Breast epithelium (tissue), 4 donors: ENCODE measurements around the gene PTPRN2. TPM values are rescaled to one million over a fixed set of nuclear protein-coding genes. Genes with fewer than 3 reads are reported as not detected.
"Not testable (repeated sequence)": the region's sequence is repeated elsewhere in the genome, so short reads cannot be mapped to it uniquely, and the experiment has no call there.

Experiments
- DNase-seq, 2 donors: peaks; one replicate each; pipeline ENCODE4 v3.0.0-alpha.2; 2019; ENCODE audit warnings: low spot score in 2 of 2
- H3K27ac ChIP-seq, 2 donors: fragments of 200-600 bp; sonication (generic) in 1 of 2; one replicate each; pipeline ENCODE4 v1.5.1; 2016 to 2019; ENCODE audit warnings: mild to moderate bottlenecking in 1 of 2
- H3K27me3 ChIP-seq, 2 donors: fragments of 200-600 bp; sonication (generic) in 1 of 2; one replicate each; pipeline versions ENCODE4 v1.5.1 to v1.6.0; 2017 to 2019; ENCODE audit warnings: control low read depth in 1 of 2, mild to moderate bottlenecking in 1 of 2
- H3K36me3 ChIP-seq: fragments of 200-600 bp; one replicate; pipeline ENCODE4 v1.5.1; 2019
- H3K4me1 ChIP-seq, 2 donors: fragments of 200-600 bp; sonication (generic); one replicate each; pipeline ENCODE4 v1.5.1; 2016 to 2019; ENCODE audit warnings: control low read depth in 1 of 2
- H3K4me3 ChIP-seq, 3 donors: fragments of 200-600 bp; sonication (generic); 1 replicate in 2 of 3; 2 replicates in 1 of 3; pipeline ENCODE4 v1.5.1; 2016 to 2019; ENCODE audit warnings: mild to moderate bottlenecking in 3 of 3, moderate library complexity in 2 of 3
- H3K9me3 ChIP-seq, 2 donors: fragments of 200-600 bp; sonication (generic) in 1 of 2; one replicate each; pipeline ENCODE4 v1.5.1; 2016 to 2019; ENCODE audit warnings: control low read depth in 1 of 2
- POLR2A ChIP-seq: fragments of 450-650 bp; IDR thresholded peaks from one replicate; pipeline ENCODE4 v1.6.1; 2016; ENCODE audit warnings: antibody characterized with exemption, mild to moderate bottlenecking, moderate library complexity
- POLR2AphosphoS5 ChIP-seq, 3 donors: sonication (generic); formaldehyde crosslinking; IDR thresholded peaks; one replicate each; pipeline ENCODE4 v1.6.1; 2017; ENCODE audit warnings: antibody characterized with exemption in 3 of 3
- intact Hi-C: fragments of 100-400 bp; cut with DNase I; formaldehyde crosslinking; loops from one replicate; pipeline ENCODE4 v1.15.1; 2023; ENCODE audit warnings: low total_unique reads
- total RNA-seq, 3 donors: library from RNA; depleted of rRNA; stranded (reverse); fragments of >200 nt; gene quantifications; one replicate each; pipeline ENCODE4 v1.1.0, GENCODE V29; 2016
- TF ChIP-seq, protein P1 (sequence below), 3 donors: fragments of 450-650 bp; IDR thresholded peaks; one replicate each; pipeline ENCODE4 v1.5.1; 2016 to 2017; ENCODE audit warnings: antibody characterized with exemption in 3 of 3, mild to moderate bottlenecking in 3 of 3, moderate library complexity in 3 of 3

PTPRN2 gene
- total RNA-seq, 3 donors from 2014 or later, result 1.6 to 2.2 (median 2.2) TPM

DNA sequence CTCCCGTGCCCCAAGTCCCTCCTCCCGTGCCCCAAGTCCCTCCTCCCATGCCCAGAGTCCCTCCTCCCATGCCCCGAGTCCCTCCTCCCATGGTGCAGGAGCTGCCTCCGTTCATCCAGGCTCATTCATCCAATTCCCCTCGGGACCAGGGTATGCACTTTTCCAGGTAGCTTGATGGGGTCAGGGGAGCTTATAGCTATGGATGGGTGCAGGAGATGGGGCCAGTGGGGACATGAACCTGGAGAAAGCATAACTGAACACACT lies 201.3 kb downstream of the PTPRN2 start:
- no peaks in the 10 kb centered on the region for H3K4me1 ChIP-seq
- intact Hi-C loops, result no loop called here
- H3K27me3 ChIP-seq, result peaks cover 0 to 16% of the 10 kb centered on the region in 2 donors
- H3K9me3 ChIP-seq, result no peaks in the 10 kb centered on the region
- no peaks in the 10 kb centered on the region for H3K36me3 ChIP-seq
- no peak for DNase-seq
- H3K4me3 ChIP-seq, result no peak overlapping the region
- no peak overlapping the region for H3K27ac ChIP-seq
- TF ChIP-seq POLR2AphosphoS5 (IDR thresholded peaks at IDR 0.05), result no peak
- no peak for TF ChIP-seq POLR2A
- TF ChIP-seq, protein P1, sequence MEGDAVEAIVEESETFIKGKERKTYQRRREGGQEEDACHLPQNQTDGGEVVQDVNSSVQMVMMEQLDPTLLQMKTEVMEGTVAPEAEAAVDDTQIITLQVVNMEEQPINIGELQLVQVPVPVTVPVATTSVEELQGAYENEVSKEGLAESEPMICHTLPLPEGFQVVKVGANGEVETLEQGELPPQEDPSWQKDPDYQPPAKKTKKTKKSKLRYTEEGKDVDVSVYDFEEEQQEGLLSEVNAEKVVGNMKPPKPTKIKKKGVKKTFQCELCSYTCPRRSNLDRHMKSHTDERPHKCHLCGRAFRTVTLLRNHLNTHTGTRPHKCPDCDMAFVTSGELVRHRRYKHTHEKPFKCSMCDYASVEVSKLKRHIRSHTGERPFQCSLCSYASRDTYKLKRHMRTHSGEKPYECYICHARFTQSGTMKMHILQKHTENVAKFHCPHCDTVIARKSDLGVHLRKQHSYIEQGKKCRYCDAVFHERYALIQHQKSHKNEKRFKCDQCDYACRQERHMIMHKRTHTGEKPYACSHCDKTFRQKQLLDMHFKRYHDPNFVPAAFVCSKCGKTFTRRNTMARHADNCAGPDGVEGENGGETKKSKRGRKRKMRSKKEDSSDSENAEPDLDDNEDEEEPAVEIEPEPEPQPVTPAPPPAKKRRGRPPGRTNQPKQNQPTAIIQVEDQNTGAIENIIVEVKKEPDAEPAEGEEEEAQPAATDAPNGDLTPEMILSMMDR (IDR thresholded peaks at IDR 0.05), result no peak

DNA sequence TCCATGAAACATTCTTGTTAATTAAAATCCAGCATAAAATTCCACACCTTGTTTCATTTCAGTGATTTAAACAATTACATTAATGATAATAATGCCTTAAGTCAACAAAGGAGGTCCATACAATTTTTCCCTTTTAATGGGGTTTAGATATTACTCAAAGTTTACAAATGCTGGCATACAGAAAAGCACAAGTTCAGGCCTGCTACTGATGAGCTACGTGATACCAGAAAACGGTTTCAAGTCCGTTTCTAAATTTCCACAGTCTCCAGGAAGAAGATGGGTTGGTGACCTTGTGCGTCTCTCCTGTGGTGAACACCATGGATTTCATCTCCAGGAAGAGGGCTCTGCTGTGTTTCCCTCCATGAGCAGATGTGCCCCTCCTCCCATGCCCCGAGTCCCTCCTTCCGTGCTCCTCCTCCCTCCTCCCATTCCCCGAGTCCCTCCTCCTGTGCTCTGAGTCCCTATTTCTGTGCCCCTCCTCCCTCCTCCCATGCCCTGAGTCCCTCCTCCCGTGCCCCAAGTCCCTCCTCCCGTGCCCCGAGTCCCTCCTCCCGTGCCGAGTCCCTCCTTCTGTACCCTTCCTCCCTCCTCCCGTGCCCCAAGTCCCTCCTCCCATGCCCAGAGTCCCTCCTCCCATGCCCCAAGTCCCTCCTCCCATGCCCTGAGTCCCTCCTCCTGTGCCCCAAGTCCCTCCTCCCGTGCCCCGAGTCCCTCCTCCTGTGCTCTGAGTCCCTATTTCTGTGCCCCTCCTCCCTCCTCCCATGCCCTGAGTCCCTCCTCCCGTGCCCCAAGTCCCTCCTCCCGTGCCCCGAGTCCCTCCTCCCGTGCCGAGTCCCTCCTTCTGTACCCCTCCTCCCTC lies 201.9 kb downstream of the PTPRN2 start:
- peaks cover 0 to 16% of the 10 kb centered on the region in 2 donors for H3K27me3 ChIP-seq
- H3K4me3 ChIP-seq, H3K36me3 ChIP-seq, intact Hi-C loops, H3K9me3 ChIP-seq, H3K4me1 ChIP-seq, H3K27ac ChIP-seq, DNase-seq: not testable (repeated sequence)

DNA sequence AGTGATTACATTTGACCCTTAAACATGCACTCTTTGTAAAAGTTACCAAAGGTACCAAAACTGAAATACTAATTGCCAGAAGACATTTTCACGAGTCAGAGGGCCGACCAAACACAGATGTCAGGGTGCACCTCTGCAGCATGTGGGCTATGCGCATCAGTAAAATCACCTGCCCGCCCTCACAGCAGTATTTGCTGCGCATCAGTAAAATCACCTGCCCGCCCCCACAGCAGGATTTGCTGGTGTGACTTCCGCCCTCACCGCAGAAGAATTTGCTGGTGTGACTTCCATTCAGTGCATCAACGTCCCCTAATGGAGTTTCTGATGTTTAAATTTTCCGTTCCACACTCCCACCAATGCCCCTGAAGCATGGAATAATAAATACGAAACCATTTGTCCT lies 202.9 kb downstream of the PTPRN2 start:
- DNase-seq, result no peak
- peaks cover 0 to 16% of the 10 kb centered on the region in 2 donors for H3K27me3 ChIP-seq
- H3K4me3 ChIP-seq, result no peak overlapping the region

DNA sequence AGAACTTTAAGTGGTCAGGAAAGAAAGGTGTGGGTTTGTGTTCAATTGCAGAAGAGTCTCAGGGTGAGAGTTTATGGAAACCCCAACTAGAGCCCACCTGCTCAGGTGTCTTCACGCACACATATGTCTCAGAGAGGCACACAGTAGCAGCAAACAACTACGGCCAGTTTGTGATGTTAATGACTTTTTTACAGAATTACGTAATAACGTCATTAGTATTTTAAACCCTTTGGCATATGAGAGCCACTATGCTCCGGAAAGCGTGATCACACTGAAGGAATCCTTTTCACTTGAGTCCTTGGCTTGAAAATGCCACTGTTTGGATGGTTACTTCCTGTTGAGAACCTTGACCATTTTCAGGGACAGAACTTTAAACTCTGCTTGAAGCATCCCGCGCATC lies 204.0 kb downstream of the PTPRN2 start:
- no peak for DNase-seq
- H3K36me3 ChIP-seq, result no peaks in the 10 kb centered on the region
- H3K27ac ChIP-seq, result no peak overlapping the region
- no peak overlapping the region for H3K4me3 ChIP-seq
- TF ChIP-seq POLR2AphosphoS5 (IDR thresholded peaks at IDR 0.05) (no peak), POLR2A (no peak)
- H3K4me1 ChIP-seq, result no peaks in the 10 kb centered on the region
- H3K9me3 ChIP-seq, result peaks cover 8 to 12% of the 10 kb centered on the region in 2 donors
- intact Hi-C loops, result no loop called here
- peaks cover 0 to 20% of the 10 kb centered on the region in 2 donors for H3K27me3 ChIP-seq

More for the DNA sequence above, 202.9 kb downstream of the PTPRN2 start:
- no peaks in the 10 kb centered on the region for H3K36me3 ChIP-seq
- intact Hi-C loops, result no loop called here
- peaks cover 8 to 11% of the 10 kb centered on the region in 2 donors for H3K9me3 ChIP-seq
- no peak overlapping the region for H3K27ac ChIP-seq
- H3K4me1 ChIP-seq, result no peaks in the 10 kb centered on the region
- TF ChIP-seq POLR2AphosphoS5 (IDR thresholded peaks at IDR 0.05) (no peak), POLR2A (no peak)
- TF ChIP-seq, protein P1 (IDR thresholded peaks at IDR 0.05), result no peak

DNA sequence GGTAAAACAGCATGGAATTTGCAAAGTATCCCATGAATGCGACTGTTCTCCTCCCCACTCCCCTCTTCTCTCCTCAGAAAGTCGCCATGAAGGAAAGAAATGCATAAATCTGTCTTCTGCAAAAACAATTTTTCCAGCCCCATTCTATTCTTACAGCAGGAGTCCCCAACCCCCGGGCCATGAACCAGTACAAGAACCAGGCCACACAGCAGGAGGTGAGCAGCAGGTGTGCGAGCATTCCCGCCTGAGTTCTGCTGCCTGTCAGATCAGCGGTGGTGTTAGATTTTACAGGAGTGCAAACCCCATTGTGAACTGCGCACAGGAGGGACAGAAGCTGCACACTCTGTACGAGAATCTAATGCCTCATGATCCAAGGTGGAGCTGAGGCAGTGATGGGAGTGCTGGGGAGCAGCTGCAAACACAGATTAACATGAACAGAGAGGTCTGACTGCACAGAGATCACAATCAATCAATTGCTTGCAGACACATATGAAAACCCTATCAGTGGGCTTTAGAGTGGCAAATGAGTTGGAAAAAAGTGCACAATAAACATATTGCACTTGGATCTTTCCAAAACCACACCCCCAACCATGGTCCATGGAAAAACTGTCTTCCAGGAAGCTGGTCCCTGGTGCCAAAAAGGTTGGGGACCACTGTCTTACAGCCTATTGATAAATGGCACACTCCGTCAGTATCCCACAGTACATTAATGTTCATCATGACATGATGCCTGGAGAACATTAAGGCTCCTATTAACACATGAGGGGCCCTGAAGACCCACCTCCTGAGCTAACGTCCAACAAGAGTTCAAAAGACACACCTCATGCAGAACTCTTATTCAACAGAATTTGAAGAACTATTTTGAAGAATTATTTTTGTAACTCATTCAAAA lies 205.0 kb downstream of the PTPRN2 start:
- Histone ChIP-seq H3K36me3 (no peaks in the 10 kb centered on the region), H3K4me1 (no peaks in the 10 kb centered on the region), H3K9me3 (peaks cover 8 to 12% of the 10 kb centered on the region in 2 donors), H3K4me3 (no peak overlapping the region), H3K27me3 (peaks cover 0 to 27% of the 10 kb centered on the region in 2 donors), H3K27ac (no peak overlapping the region)
- TF ChIP-seq POLR2A, result no peak
- TF ChIP-seq, protein P1 (IDR thresholded peaks at IDR 0.05), result no peak
- TF ChIP-seq POLR2AphosphoS5 (IDR thresholded peaks at IDR 0.05), result no peak
- intact Hi-C loops, result no loop called here
- no peak for DNase-seq

DNA sequence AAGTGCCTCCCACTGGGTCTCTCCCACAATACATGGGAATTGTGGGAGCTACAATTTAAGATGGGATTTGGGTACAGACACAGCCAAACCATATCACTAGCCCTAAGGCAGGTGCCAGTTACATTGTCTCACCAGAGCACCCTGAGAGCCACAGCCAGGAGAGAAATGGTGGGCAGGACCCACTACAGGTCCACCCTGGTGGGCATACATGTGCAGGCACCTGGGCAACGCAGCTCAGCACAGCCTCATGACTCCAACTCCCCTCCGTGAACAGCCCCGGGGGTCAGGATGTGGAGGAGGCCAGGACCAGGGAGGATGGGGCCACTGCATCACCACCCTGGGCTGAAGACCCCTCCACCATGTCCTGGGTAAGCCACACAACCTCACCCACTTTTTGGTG lies 205.7 kb downstream of the PTPRN2 start:
- TF ChIP-seq, protein P1 (IDR thresholded peaks at IDR 0.05), result no peak
- no peak for TF ChIP-seq POLR2AphosphoS5 (IDR thresholded peaks at IDR 0.05)
- TF ChIP-seq POLR2A, result no peak
- no peak overlapping the region for H3K4me3 ChIP-seq
- H3K36me3 ChIP-seq, result no peaks in the 10 kb centered on the region
- no peaks in the 10 kb centered on the region for H3K4me1 ChIP-seq
- intact Hi-C loops, result no loop called here
- peaks cover 8 to 12% of the 10 kb centered on the region in 2 donors for H3K9me3 ChIP-seq
- H3K27me3 ChIP-seq, result peaks cover 0 to 22% of the 10 kb centered on the region in 2 donors
- DNase-seq, result no peak
- no peak overlapping the region for H3K27ac ChIP-seq
